GM21825 (cell line): ENCODE measurements around the gene TBL1XR1.

Experiments
- ATAC-seq: cut with Tn5 transposase; IDR thresholded peaks from one replicate; pipeline ENCODE4 v1.9.1; 2021; ENCODE audit warnings: mild to moderate bottlenecking, moderate library complexity; ENCODE audit not compliant: unreplicated experiment

TBL1XR1 gene

GRCh38 chr3:177197041-177197726 lies at the start of gene TBL1XR1:
TSS of gene TBL1XR1 (minus strand) at chr3:177197482. CDS start at chr3:177064977, 132,505 bp downstream.
- peak; percentile 47 for ATAC-seq

- no peak for ATAC-seq
These were observed 48.0 kb upstream of the TBL1XR1 start for GRCh38 chr3:177245250-177245649.

GRCh38 chr3:177244606-177245005 lies 47.3 kb upstream of the TBL1XR1 start:
- no peak for ATAC-seq

DNA sequence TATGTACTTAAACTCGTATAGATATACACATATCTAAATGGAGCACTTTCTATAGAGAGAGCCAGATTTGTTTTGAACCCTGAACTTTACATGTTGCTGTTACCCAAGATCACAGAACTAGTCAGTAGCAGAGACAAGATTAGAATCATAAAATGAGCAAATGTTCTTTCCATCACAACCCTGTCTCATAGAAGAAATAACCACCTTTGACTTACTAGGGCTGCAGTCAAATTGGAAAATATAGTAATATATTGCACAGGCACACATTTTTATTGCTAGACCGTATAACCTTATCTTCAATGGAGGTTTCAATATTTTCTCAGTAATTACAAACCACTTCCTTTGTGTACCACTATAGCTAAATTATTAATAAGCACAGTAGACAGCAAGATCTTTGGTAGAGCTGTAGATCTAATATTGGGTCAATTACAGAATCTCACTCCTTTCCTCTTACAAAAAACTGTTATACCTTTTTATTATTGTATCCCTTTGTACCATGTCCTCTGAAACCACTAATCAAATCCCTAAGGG lies 41.5 kb upstream of the TBL1XR1 start:
- ATAC-seq: no peak

- ATAC-seq: no peak
These were observed 39.9 kb upstream of the TBL1XR1 start for GRCh38 chr3:177237206-177237605.

- no peak for ATAC-seq
These were observed 39.4 kb upstream of the TBL1XR1 start for GRCh38 chr3:177236704-177237103.

DNA sequence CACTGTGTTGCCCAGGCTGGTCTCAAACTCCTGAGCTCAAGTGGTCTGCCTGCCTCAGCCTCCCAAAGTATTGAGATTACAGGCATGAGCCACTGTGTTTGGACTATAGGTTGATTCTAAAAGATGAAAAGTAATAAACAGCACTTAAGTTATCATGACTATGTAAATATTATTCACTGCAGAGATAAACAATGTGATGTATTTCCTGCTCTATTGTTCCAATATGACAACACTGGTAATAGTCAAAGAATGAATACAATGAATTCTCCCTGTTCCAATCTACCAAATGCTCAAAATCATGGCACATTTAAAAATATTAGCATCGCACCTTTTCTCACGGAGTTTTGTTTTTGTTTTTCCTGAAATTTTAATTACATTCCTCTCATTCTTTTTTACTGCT lies 36.8 kb upstream of the TBL1XR1 start:
- no peak for ATAC-seq

- ATAC-seq: no peak
These were observed 34.0 kb upstream of the TBL1XR1 start for GRCh38 chr3:177231242-177231641.

- ATAC-seq: no peak
These were observed 33.4 kb upstream of the TBL1XR1 start for GRCh38 chr3:177230641-177231040.

- no peak for ATAC-seq
These were observed 32.5 kb upstream of the TBL1XR1 start for GRCh38 chr3:177229791-177230190.

GRCh38 chr3:177228601-177229190 lies 31.4 kb upstream of the TBL1XR1 start:
- ATAC-seq: no peak

DNA sequence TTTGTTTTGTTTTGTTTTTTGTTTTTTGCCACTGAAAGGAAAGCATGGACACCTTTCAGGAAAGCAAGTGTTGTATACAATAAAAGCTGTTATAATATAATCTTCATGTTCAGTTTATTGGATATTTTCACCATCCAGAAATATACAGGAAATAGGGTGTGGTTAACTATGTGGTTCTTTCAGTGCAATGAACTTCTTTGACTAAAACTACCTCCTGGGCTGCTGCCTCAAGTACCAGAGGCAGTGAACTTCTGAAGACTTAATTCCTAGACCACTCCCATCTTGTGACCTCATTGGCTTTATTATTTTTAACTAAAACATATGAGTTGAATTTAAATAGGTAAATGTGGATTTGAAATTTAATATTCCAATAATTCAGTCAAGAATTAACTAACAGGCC lies 27.1 kb upstream of the TBL1XR1 start:
- no peak for ATAC-seq

DNA sequence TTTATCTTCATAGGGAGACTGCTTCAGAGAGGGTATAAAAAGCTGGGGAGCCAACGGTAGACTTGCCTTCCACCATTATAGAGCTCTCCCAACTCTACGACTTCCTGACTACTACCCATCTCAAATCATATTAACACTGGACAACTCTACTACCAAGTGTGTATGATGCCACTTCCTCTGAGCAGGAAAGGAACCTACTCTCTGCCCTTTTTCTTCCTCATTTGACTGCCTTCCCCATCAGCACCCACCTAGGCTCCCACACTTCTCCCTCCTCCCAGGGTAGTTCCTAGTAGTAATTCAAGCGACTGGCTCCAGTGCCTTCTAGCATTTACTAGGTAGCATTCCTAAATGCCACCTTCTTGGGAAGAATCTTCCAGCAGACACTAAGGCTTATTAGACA lies 24.5 kb upstream of the TBL1XR1 start:
- no peak for ATAC-seq

DNA sequence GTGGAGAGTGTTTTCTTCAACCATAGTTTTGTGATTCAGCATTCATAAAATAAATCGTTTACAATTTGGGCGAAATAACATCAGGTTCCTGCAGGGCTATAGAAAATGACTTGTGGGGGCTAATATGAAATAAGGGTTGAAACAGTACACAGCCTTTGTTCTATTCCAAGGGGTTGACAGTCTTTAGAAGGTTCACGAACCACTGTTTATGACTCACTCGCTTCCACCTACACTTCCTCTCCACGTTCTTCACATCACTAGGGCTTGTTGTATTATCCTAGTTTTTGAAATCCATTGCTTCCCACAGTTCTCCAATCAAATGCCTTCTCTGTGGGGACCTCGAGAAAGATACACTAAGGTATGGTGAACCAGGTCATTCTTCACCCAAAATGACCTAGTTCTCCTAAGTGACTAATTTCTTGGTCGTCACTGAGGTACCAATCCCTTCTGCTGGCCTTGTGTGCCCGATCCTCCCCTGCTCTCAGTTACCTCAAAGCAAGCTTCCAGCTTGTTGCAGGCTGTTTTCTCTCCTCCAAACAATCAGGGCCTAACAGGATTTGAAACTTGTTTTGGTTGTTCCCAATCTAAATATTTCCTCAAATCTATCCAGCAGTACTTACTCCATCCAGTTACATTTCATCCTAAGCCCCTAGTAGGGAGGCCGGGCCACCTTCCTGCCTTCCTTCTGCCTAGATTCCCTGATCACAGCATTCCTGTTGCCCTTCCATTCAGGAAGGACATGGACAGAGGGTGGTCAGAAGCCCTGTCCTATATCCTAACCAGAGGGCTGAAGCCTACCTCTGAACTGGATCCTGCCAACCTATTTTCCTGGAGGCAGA lies 23.1 kb upstream of the TBL1XR1 start:
- no peak for ATAC-seq

GRCh38 chr3:177213801-177214535 lies 16.7 kb upstream of the TBL1XR1 start:
- ATAC-seq: no peak

GRCh38 chr3:177212756-177213155 lies 15.5 kb upstream of the TBL1XR1 start:
- no peak for ATAC-seq

DNA sequence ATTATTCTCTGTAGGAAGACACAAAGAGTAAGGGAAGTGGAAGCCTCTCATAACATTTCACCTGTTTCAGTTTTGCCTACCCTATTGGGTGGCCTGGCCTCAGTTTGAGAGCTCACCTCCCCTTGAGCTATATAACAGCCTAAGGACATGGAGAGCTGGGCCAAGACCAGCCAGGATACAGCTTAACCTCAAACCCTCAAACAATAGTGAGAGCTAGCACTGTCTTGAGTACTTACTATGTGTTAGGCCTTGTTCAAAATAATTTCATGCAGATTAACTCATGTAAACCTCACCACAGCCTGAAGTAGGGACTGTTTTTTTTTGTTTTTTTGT lies 15.0 kb upstream of the TBL1XR1 start:
- no peak for ATAC-seq

GRCh38 chr3:177211503-177212277 lies 14.4 kb upstream of the TBL1XR1 start:
- ATAC-seq: no peak

- no peak for ATAC-seq
These were observed 13.6 kb upstream of the TBL1XR1 start for GRCh38 chr3:177210744-177211502.

DNA sequence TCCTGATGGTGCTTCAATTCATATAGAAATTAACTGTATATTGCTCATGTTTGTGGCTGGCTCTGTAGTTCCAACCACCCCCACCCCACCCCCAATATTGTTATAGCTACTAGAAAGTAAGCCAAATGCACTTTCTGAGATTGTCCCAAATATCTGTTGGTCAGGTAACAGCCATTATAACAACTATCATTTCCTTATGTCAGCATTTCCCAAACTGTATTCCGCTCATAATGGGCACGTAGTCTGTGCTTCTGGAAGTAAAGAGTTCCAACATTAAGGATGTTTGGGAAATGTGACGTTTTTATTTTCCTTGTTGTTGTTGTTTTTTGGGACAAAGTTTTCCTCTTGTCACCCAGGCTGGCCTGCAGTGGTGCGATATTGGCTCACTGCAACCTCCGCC lies 12.2 kb upstream of the TBL1XR1 start:
- ATAC-seq: no peak
